ENCODE results near the gene CDC42BPG. TPM values are rescaled to one million over a fixed set of nuclear protein-coding genes. Genes with fewer than 3 reads are reported as not detected.

CDC42BPG gene, protein sequence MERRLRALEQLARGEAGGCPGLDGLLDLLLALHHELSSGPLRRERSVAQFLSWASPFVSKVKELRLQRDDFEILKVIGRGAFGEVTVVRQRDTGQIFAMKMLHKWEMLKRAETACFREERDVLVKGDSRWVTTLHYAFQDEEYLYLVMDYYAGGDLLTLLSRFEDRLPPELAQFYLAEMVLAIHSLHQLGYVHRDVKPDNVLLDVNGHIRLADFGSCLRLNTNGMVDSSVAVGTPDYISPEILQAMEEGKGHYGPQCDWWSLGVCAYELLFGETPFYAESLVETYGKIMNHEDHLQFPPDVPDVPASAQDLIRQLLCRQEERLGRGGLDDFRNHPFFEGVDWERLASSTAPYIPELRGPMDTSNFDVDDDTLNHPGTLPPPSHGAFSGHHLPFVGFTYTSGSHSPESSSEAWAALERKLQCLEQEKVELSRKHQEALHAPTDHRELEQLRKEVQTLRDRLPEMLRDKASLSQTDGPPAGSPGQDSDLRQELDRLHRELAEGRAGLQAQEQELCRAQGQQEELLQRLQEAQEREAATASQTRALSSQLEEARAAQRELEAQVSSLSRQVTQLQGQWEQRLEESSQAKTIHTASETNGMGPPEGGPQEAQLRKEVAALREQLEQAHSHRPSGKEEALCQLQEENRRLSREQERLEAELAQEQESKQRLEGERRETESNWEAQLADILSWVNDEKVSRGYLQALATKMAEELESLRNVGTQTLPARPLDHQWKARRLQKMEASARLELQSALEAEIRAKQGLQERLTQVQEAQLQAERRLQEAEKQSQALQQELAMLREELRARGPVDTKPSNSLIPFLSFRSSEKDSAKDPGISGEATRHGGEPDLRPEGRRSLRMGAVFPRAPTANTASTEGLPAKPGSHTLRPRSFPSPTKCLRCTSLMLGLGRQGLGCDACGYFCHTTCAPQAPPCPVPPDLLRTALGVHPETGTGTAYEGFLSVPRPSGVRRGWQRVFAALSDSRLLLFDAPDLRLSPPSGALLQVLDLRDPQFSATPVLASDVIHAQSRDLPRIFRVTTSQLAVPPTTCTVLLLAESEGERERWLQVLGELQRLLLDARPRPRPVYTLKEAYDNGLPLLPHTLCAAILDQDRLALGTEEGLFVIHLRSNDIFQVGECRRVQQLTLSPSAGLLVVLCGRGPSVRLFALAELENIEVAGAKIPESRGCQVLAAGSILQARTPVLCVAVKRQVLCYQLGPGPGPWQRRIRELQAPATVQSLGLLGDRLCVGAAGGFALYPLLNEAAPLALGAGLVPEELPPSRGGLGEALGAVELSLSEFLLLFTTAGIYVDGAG (N-terminal part only)
- 0.33 and 0.77 TPM in 2 replicates for total RNA-seq
- polyA plus RNA-seq, result 0.02 and 0.03 TPM in 2 replicates
- 0.13 TPM in 2 replicates for polyA plus RNA-seq (2012)
- polyA minus RNA-seq (ENCODE audit: low replicate concordance), result not detected in 2 replicates

DNA sequence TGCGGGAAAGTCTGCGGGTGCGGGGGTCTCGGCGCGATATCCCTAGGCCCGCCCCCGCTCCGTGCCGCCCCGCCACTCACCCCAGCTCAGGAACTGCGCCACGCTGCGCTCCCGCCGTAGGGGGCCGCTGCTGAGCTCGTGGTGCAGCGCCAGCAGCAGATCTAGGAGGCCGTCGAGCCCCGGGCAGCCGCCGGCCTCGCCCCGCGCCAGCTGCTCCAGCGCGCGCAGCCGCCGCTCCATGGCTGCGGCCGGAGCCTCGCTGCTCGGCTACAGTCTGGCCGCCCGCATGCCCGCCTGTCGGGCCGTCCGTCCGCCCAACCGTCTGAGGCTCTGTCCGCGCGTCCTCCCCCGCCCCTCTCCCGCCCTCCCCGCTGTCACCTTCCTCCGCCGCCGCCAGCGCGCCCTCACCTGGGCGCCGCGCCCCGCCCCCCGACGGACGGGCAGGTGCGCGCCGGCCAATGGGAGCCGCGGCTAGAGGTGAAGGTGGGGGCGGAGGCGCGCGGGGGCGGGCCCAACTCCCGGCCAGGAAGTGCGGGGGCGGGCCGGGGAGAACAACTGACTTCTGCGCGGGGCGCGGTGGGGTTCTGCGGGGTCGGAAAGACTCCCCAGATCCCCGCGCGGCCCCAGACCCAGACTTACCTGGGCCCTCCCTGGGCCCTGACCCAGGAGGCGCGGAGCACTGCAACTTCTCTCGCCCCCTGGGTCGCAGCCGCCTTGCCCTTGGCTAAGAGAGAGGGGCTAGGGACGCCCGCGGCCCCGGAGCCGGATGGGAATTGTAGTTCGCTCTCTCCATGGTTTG, at the start of gene CDC42BPG:
Gene CDC42BPG (minus strand): TSS at position 324 of the 799 bp plus-strand sequence. CDS start 84 bp downstream, at position 240.
- H3K4me3 ChIP-seq (replicated peaks in 1 of 4; ENCODE audit: control extremely low read depth in 1 of 4, insufficient read depth in 1 of 4, low read depth in 3 of 4, low read length in 4 of 4), result peak within 1 kb of the TSS in 1 of 4 experiments; percentile 34

DNA sequence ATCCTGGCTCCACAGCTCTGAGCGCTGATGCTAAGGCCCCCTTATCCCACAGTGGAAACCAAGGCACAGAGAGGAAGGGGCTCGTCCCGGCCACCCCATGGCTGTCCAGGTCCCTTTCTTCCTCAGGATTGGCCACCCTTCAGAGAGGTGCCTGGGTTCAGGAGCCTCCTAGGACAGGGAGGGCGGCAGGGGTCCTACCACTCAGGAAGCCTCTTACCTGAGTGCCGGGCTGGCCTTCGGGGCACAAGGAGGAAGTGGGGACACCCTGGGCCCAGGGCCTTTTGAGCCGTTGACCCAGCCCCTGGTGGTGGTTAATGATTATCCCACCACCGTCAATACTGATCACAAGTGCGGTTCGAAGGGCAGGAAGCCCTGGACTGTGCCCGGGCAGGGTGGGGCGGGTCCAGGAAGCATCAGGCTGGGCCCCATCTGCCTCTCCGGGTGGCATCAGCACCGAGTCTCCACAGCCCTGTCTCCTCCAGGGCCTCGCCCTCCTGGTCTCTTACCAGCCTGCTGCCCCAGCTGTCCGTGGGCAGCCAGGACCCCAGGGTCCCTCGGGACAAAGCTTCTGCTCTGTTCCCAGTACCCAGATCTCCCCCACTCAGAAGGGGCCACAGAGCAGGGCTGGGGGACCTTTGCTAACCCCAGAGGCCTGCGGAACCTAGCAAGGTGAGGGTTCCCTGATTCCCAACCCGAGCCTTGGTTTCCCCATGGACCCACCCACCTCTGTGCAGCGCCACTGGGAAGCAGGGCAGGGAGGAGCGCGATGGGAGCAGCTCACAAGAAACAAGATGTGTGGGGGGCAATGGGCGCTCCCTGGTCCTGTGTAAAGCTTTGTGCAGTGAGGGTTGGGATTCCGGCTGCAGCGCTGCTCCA, 49.0 kb upstream of the CDC42BPG start:
- Histone ChIP-seq H3K9me3 (ENCODE audit: control insufficient read depth, insufficient read depth, low read depth, low read length) (no peaks in the 10 kb centered on the region), H3K36me3 (ENCODE audit: control insufficient read depth, insufficient read depth, low read length) (peaks cover 8% of the 10 kb centered on the region), H4K20me1 (ENCODE audit: control insufficient read depth, extremely low read depth, insufficient read depth, low read length) (no peaks in the 10 kb centered on the region), H3K9ac (ENCODE audit: insufficient read depth, low read length) (no peak overlapping the region), H2AFZ (ENCODE audit: low read length) (no peak overlapping the region), H3K79me2 (ENCODE audit: control insufficient read depth, insufficient read depth, low read length) (no peaks in the 10 kb centered on the region), H3K4me2 (ENCODE audit: extremely low read depth, insufficient read depth, low read length) (no peak overlapping the region), H3K27ac (ENCODE audit: insufficient read depth, low read length) (no peak overlapping the region), H3K4me1 (ENCODE audit: control insufficient read depth, extremely low read depth, insufficient read depth, low read length) (no peaks in the 10 kb centered on the region), H3K27me3 (ENCODE audit: control insufficient read depth, insufficient read depth, low read length) (no peaks in the 10 kb centered on the region), H3K4me3 (replicated peaks in 1 of 4; ENCODE audit: control extremely low read depth in 1 of 4, insufficient read depth in 1 of 4, low read depth in 3 of 4, low read length in 4 of 4) (no peak overlapping the region)
- TF ChIP-seq, protein P1, sequence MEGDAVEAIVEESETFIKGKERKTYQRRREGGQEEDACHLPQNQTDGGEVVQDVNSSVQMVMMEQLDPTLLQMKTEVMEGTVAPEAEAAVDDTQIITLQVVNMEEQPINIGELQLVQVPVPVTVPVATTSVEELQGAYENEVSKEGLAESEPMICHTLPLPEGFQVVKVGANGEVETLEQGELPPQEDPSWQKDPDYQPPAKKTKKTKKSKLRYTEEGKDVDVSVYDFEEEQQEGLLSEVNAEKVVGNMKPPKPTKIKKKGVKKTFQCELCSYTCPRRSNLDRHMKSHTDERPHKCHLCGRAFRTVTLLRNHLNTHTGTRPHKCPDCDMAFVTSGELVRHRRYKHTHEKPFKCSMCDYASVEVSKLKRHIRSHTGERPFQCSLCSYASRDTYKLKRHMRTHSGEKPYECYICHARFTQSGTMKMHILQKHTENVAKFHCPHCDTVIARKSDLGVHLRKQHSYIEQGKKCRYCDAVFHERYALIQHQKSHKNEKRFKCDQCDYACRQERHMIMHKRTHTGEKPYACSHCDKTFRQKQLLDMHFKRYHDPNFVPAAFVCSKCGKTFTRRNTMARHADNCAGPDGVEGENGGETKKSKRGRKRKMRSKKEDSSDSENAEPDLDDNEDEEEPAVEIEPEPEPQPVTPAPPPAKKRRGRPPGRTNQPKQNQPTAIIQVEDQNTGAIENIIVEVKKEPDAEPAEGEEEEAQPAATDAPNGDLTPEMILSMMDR (conservative IDR thresholded peaks at IDR 0.05 in 1 of 2, IDR thresholded peaks at IDR 0.05 in 1 of 2; ENCODE audit: low read depth in 1 of 2, low read length in 2 of 2), result no peak
- no peak for TF ChIP-seq EZH2 (IDR thresholded peaks at IDR 0.05; ENCODE audit: low read length, missing control alignments)
- no peak for DNase-seq (ENCODE audit: low read depth in 2 of 2)

More for the DNA sequence above, at the start of gene CDC42BPG:
- no peak within 1 kb of the TSS for H3K27ac ChIP-seq (ENCODE audit: insufficient read depth, low read length)
- TF ChIP-seq, protein P1 (conservative IDR thresholded peaks at IDR 0.05 in 1 of 2, IDR thresholded peaks at IDR 0.05 in 1 of 2; ENCODE audit: low read depth in 1 of 2, low read length in 2 of 2), result peak; percentile 46 to 50
- no peak for TF ChIP-seq EZH2 (IDR thresholded peaks at IDR 0.05; ENCODE audit: low read length, missing control alignments)
- peak; percentile 53 to 58 for DNase-seq (ENCODE audit: low read depth in 2 of 2)
- no peaks in the 10 kb centered on the region for H3K9me3 ChIP-seq (ENCODE audit: control insufficient read depth, insufficient read depth, low read depth, low read length)
- H3K4me2 ChIP-seq (ENCODE audit: extremely low read depth, insufficient read depth, low read length), result peak within 1 kb of the TSS; percentile 5
- no peak within 1 kb of the TSS for H2AFZ ChIP-seq (ENCODE audit: low read length)
- H3K36me3 ChIP-seq (ENCODE audit: control insufficient read depth, insufficient read depth, low read length), result no peaks in the 10 kb centered on the region
- H3K9ac ChIP-seq (ENCODE audit: insufficient read depth, low read length), result peak within 1 kb of the TSS; percentile 7
- H3K27me3 ChIP-seq (ENCODE audit: control insufficient read depth, insufficient read depth, low read length), result no peaks in the 10 kb centered on the region
- H3K79me2 ChIP-seq (ENCODE audit: control insufficient read depth, insufficient read depth, low read length), result no peaks in the 10 kb centered on the region
- no peaks in the 10 kb centered on the region for H4K20me1 ChIP-seq (ENCODE audit: control insufficient read depth, extremely low read depth, insufficient read depth, low read length)
- peaks cover 7% of the 10 kb centered on the region for H3K4me1 ChIP-seq (ENCODE audit: control insufficient read depth, extremely low read depth, insufficient read depth, low read length)
